ENCODE measurements around the gene MACROD2. TPM values are rescaled to one million over a fixed set of nuclear protein-coding genes. Genes with fewer than 3 reads are reported as not detected.
"Not testable (repeated sequence)": the region's sequence is repeated elsewhere in the genome, so short reads cannot be mapped to it uniquely, and the experiment has no call there.

Gene MACROD2
- total RNA-seq, 1 donor from 2014 or later = 1.6 TPM

DNA sequence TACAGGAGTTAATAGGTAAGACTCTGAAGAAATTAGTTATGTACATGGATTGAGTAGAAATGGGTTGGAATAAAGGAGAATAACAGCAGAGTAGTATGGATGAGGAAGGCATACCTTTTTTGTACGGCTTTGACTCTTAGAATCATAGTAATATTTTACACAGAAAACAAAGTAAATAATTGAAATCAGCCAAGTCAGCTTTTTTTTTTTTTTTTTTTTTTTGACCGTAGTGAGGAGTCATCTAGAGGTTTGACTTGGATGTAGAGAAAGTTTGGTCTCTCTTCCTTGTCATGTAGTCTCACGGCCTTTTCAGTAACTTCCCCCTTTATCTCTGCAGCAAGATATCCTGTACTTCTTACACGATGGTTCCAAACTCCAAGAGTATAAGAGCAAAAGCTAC is 183.2 kb downstream of the MACROD2 start:
- intact Hi-C loops (cut with DNase I) = no loop called here

GRCh38 chr20:14178952-14179351 is 183.6 kb downstream of the MACROD2 start:
- DNase-seq (ENCODE audit: low spot score) = no peak
- intact Hi-C loops (cut with DNase I) = no loop called here

More for the DNA sequence above, 183.2 kb downstream of the MACROD2 start:
- DNase-seq (ENCODE audit: low spot score) = no peak

DNA sequence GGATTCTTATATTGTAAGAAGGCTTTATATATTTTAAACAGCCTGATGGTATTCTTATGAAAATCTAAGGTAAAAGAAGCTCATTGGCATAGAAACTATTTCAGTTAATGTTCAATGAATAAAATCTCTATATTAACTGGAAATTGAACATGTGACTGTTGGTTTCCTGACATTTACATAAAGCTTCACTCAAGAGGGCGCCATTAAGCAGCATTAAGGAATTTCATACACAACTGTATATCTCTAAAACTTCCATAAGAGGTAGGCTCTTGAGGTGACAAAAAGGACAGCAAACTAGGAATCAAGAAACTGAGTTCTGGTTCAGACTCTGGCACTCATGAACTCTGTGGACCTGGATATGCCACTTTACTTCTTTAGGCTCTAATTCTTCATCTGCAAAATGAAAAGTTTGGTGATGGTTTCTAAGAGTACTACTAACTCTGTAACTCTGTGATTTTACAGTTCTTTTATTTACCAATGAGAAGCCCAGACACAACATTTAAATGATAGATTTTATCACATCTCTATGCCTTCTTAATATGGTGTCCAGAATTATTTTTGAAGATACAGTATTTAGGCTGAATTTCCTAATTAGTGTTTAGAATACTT is 194.6 kb downstream of the MACROD2 start:
- intact Hi-C loops (cut with DNase I) = no loop called here
- no peak for DNase-seq (ENCODE audit: low spot score)

- no peak for DNase-seq (ENCODE audit: low spot score)
- intact Hi-C loops (cut with DNase I) = no loop called here
These were observed 196.2 kb downstream of the MACROD2 start for GRCh38 chr20:14191559-14191958.

DNA sequence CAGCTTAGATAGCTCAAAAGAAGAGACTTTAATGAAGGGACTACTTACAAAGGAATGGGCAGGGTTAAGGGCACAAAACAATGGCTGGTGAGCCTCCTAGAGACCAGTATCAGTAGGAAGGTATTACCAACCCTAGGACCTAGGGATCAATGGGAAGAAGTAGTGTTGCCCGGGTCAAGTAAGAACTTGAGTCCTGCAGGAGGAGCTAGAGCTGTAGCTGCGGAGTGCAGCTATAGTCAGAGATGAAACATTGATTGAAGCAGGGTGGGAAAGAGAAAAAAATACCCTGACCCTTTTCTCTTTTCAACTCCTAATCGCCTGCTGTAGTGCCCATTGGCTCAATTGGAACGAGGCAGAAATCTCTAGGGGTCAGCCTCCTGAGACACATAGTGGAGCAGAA is 198.1 kb downstream of the MACROD2 start:
- intact Hi-C loops (cut with DNase I) = no loop called here
- DNase-seq (ENCODE audit: low spot score) = no peak

- DNase-seq (ENCODE audit: low spot score) = no peak
- intact Hi-C loops (cut with DNase I) = no loop called here
These were observed 198.6 kb downstream of the MACROD2 start for GRCh38 chr20:14193885-14194284.

DNA sequence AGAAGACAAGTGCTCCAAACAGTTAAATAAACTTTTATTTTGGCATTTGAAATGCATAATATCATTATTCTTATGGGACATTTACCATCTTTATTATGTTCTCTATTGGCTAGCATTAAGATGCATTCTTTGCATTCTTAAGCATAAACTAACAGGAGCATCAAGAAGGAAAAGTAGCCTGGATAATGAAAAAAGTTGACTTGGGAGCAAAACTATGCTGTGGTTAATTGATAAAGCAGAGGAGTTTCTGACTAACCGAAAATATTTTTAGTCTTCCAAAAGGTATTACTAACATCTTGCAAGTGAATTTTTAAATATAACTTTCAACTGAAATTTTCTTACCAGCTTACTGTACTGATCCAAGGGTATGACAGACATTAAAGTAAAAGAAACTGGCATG is 201.8 kb downstream of the MACROD2 start:
- intact Hi-C loops (cut with DNase I) = no loop called here
- no peak for DNase-seq (ENCODE audit: low spot score)

DNA sequence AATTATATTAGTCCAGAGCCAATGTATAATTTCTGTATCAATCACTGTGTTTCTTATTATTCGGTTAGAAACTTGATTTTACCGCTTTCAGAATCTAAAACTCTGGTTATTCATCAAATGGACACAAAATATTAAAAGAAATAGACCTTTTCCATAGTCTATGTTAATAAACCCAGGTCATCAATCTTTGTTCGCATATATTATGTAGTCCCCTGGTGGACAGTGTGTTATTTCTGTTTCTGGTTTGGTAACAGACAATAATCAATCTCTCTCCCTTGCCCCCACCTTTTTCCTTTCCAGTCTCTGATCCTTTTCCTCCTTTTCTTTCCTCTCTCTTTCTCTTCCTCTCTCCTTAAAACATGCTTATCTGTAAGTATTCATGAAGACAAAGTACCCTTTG is 203.1 kb downstream of the MACROD2 start:
- DNase-seq (ENCODE audit: low spot score) = no peak
- intact Hi-C loops (cut with DNase I) = no loop called here

GRCh38 chr20:14199111-14199510 is 203.8 kb downstream of the MACROD2 start:
- DNase-seq (ENCODE audit: low spot score) = no peak
- intact Hi-C loops (cut with DNase I) = no loop called here

DNA sequence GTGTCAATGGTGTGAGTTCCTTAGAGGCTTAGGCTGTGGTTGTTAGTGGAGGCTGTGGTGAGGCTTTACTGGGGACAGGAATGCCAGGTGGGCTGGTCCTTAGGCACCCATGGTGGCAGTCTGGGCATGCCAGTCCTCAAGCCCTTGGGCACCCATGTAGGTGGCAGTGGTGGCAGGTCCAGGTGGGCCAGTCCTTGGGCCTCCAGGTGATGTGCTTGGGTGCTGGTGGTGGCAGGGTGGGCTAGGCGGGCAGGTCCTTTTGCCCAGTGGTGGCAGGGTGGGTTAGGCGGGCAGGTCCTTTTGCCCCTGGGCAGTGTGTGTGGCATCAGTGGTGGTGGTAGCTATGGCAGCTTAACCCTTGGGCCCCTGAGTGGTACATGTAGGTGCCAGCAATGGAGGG is 208.3 kb downstream of the MACROD2 start:
- no peak for DNase-seq (ENCODE audit: low spot score)
- intact Hi-C loops (cut with DNase I) = no loop called here

GRCh38 chr20:14207591-14207990 is 212.3 kb downstream of the MACROD2 start:
- DNase-seq (ENCODE audit: low spot score) = no peak
- intact Hi-C loops (cut with DNase I) = no loop called here

GRCh38 chr20:14208956-14209355 is 213.6 kb downstream of the MACROD2 start:
- DNase-seq (ENCODE audit: low spot score) = no peak
- intact Hi-C loops (cut with DNase I) = no loop called here

DNA sequence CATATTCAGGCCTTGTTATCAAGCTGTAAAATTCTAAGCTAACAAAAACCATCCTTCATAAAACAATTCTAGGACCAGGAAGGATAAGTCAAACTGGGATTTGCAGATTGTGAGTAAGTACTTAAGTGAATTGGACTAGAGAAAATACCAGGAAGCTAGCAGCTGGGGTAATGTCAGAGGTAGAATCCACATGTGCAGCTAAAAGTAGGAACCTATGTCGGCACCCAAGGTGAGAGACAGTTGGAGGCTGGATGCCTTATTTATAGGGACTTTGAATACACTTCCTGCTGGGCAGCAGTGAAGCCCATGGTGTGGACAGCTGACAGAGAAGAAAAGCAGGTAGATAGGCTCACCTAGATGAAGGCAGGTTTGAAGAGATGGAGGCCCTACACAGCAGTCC is 214.8 kb downstream of the MACROD2 start:
- no peak for DNase-seq (ENCODE audit: low spot score)
- intact Hi-C loops (cut with DNase I) = no loop called here

DNA sequence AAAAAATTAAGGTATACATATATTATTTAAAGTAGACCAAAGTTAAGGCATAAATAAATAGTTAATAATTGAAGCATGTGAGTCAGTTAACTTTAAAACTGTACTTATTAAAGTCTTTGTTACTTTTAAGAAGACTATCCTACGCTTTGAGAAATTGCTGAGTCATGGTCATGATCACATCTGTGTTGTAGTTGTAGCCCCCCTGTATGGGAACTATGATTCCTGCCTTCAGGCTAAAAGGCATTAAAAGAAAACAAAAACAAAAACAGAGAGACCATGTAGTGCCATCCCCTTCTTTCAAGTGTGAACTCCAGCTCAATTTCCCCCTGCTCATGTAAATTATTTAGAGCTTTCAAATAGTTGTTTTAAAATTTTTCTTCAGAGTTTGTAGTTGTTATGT is 218.7 kb downstream of the MACROD2 start:
- no peak for DNase-seq (ENCODE audit: low spot score)
- intact Hi-C loops (cut with DNase I) = no loop called here

DNA sequence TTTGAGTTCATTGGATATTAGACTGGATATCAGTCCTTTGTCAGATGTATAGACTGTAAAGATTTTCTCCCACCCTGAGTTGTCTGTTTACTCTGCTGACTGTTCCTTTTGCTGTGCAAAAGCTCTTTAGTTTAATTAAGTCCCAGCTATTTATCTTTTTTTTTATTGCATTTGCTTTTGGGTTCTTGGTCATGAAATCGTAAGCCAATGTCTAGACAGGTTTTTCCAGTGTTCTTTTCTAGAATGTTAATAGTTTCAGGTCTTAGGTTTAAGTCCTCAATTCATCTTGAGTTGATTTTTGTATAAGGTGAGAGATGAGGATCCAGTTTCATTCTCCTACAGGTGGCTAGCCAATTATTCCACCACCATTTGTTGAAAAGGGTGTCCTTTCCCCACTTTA is 220.6 kb downstream of the MACROD2 start:
- intact Hi-C loops (cut with DNase I); DNase-seq (ENCODE audit: low spot score): not testable (repeated sequence)

DNA sequence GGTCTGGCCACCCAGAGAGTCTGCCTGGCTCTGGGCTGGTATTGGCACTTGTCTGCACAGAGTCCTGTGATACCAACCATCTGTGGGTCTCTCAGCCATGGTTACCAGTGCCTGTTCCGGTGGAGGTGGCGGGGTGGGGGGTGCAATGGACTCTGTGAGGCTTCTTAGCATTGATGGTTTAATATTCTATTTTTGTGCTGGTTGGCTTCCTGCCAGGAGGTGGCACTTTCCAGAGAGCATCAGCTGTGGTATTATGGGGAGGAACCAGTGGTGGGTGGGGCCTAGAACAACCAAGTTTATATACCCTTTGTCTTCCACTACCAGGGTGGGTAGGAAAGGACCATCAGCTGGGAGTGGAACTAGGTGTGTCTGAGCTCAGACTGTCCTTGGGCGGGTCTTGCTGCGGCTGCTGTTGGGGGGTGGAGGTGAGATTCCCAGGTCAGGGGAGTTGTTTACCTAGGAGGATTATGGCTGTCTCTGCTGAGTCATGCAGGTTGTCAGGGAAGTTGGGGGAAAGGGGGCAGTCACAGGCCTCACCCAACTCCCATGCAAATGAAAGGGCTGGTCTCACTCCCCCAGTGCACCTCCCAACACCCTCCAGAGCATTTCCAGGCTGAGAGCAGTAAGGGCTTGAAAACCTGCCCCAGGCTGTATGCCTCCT is 224.6 kb downstream of the MACROD2 start:
- peak; percentile 74 for DNase-seq (ENCODE audit: low spot score)
- intact Hi-C loops (cut with DNase I) = no loop called here

- DNase-seq (ENCODE audit: low spot score) = no peak
- intact Hi-C loops (cut with DNase I) = no loop called here
These were observed 225.7 kb downstream of the MACROD2 start for GRCh38 chr20:14220986-14221385.

DNA sequence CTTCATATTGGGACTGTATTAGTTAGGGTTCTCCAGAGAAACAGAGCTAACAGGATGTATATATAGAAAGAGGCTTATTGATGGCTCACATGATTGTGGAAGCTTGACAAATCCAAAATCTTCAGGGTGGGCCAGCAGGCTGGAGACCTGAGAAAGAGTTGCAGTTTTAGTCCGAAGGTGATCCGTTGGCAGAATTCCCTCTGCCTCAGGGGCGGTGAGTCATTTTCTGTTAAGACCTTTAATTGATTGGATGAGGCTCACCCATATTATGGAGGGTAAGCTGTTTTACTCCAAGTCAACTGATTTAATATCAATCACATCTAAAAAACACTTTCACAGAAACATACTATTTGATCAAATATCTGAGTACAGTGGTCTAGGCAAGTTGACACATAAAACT is 228.5 kb downstream of the MACROD2 start:
- intact Hi-C loops (cut with DNase I) = no loop called here
- no peak for DNase-seq (ENCODE audit: low spot score)

DNA sequence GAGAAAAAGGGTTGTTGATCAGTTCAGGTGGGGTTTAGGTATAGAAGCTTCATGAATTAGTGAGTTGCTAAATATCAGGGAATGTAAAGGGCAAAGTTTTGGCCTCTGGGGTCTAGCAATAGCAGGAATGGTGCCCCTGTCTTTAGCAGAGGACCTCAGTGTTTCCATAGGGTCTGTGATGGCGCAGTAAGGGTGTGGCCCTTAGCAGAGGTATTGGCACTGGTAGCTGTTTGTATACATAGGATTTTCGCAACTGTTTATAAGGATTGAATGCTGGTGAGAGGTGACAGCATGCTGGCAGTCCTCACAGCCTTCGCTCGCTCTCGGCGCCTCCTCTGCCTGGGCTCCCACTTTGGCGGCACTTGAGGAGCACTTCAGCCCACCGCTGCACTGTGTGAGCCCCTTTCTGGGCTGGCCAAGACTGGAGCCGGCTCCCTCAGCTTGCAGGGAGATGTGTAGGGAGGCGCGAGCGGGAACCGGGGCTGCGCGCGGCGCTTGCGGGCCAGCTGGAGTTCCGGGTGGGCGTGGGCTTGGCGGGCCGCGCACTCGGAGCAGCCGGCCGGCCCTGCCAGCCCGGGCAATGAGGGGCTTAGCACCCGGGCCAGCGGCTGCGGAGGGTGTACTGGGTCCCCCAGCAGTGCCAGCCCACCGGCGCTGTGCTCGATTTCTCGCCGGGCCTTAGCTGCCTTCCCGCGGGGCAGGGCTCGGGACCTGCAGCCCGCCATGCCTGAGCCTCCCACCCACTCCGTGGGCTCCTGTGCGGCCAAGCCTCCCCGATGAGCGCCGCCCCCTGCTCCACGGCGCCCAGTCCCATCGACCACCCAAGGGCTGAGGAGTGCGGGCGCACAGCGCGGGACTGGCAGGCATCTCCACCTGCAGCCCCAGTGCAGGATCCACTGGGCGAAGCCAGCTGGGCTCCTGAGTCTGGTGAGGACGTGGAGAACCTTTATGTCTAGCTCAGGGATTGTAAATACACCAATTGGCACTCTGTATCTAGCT is 231.0 kb downstream of the MACROD2 start:
- intact Hi-C loops (cut with DNase I); DNase-seq (ENCODE audit: low spot score): not testable (repeated sequence)

DNA sequence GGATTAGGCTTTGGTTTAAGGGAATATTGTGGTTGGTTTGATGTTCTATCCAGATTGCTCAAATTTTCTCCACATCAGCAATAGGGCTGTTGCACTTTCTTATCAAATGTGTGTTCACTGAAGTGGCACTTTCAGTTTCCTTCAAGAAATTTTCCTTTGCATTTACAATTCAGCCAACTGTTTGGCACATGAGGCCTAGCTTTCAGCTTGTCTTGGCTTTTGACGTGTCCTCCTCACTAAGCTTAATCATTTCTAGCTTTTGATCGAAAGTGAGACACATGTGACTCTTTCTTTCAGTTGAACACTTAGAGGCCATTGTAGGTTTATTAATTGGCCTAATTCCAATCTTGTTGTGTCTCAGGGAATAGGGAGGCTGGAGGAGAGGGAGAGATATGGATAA is 237.3 kb downstream of the MACROD2 start:
- DNase-seq (ENCODE audit: low spot score) = no peak
- intact Hi-C loops (cut with DNase I) = no loop called here
